GM23248 (cell line): ENCODE measurements around the gene PRF1. TPM values are rescaled to one million over a fixed set of nuclear protein-coding genes. Genes with fewer than 3 reads are reported as not detected.

Source experiments
- DNase-seq: peaks from one replicate; pipeline ENCODE4 v3.0.0-alpha.2; 2015
- H2AFZ ChIP-seq: fragments of 200-600 bp; sonication (generic); 2 replicates; pipeline ENCODE4 v1.6.1; 2016; ENCODE audit warnings: antibody characterized with exemption
- H3F3A ChIP-seq: fragments of 200-600 bp; sonication (generic); 2 replicates; pipeline ENCODE4 v1.6.1; 2016; ENCODE audit warnings: mild to moderate bottlenecking, antibody characterized with exemption, mixed run types; ENCODE audit not compliant: insufficient read depth
- H3K27ac ChIP-seq: fragments of 200-600 bp; sonication (generic); 2 replicates; pipeline ENCODE4 v1.5.1; 2016; ENCODE audit warnings: mild to moderate bottlenecking
- H3K27me3 ChIP-seq: fragments of 200-600 bp; sonication (generic); replicated peaks from 2 replicates; pipeline ENCODE4 v1.6.1; 2016; ENCODE audit warnings: mild to moderate bottlenecking; ENCODE audit not compliant: insufficient read depth
- H3K36me3 ChIP-seq: fragments of 200-600 bp; sonication (generic); 2 replicates; pipeline ENCODE4 v1.6.1; 2016; ENCODE audit warnings: low read depth, mild to moderate bottlenecking
- H3K4me1 ChIP-seq: fragments of 200-600 bp; sonication (generic); 2 replicates; pipeline ENCODE4 v1.6.1; 2016; ENCODE audit warnings: mild to moderate bottlenecking; ENCODE audit not compliant: insufficient read depth
- H3K4me2 ChIP-seq: fragments of 200-600 bp; sonication (generic); one replicate; pipeline ENCODE4 v1.6.1; 2016; ENCODE audit warnings: mild to moderate bottlenecking; ENCODE audit not compliant: unreplicated experiment
- H3K4me3 ChIP-seq: fragments of 200-600 bp; sonication (generic); 2 replicates; pipeline ENCODE4 v1.5.1; 2016; ENCODE audit warnings: mild to moderate bottlenecking
- H3K79me2 ChIP-seq: fragments of 200-600 bp; sonication (generic); 2 replicates; pipeline ENCODE4 v1.6.1; 2016; ENCODE audit warnings: mild to moderate bottlenecking; ENCODE audit not compliant: insufficient read depth
- H3K9ac ChIP-seq: fragments of 200-600 bp; sonication (generic); 2 replicates; pipeline ENCODE4 v1.6.1; 2016; ENCODE audit warnings: mild to moderate bottlenecking
- H3K9me2 ChIP-seq: fragments of 200-600 bp; sonication (generic); 2 replicates; pipeline ENCODE4 v1.6.1; 2016; ENCODE audit warnings: mixed run types, mild to moderate bottlenecking, moderate library complexity; ENCODE audit not compliant: insufficient read depth
- H3K9me3 ChIP-seq: fragments of 200-600 bp; sonication (generic); one replicate; pipeline ENCODE4 v1.6.1; 2017; ENCODE audit warnings: low read depth
- H4K20me1 ChIP-seq: fragments of 200-600 bp; sonication (generic); 2 replicates; pipeline ENCODE4 v1.6.0; 2016; ENCODE audit not compliant: insufficient read depth
- EZH2 ChIP-seq: fragments of 200-600 bp; sonication (generic); IDR thresholded peaks from 2 replicates; pipeline ENCODE4 v1.6.1; 2018; ENCODE audit warnings: antibody characterized with exemption, mild to moderate bottlenecking; ENCODE audit not compliant: insufficient read depth, poor library complexity, severe bottlenecking
- EZH2phosphoT487 ChIP-seq: fragments of 200-600 bp; sonication (generic); IDR thresholded peaks from 2 replicates; pipeline ENCODE4 v1.6.1; 2018; ENCODE audit warnings: antibody characterized with exemption, moderate library complexity, mild to moderate bottlenecking, low read depth; ENCODE audit not compliant: insufficient read depth
- WGBS, 2 experiments: methylation state at CpG; one replicate each; pipeline ENCODE4 v1.1.6; 2015 to 2017; ENCODE audit warnings: low lambda C conversion rate in 2 of 2, low coverage in 1 of 2; ENCODE audit errors: missing lambda C conversion rate in 2 of 2; 5-methylcytosine and 5-hydroxymethylcytosine counted together
- in situ Hi-C: fragments of 300-500 bp; cut with MboI; formaldehyde crosslinking; loops from 2 replicates; pipeline ENCODE4 v1.15.0; 2020
- polyA plus RNA-seq: library from polyadenylated mRNA; unstranded; fragments of >200 nt; fragmentation: Nextera tagmentation; extraction: Ambion mirVana; gene quantifications from 2 replicates; pipeline ENCODE4 v1.2.1, GENCODE V29; 2016
- total RNA-seq: library from RNA; depleted of rRNA; stranded (reverse); fragments of >200 nt; shearing (Covaris generic); gene quantifications from 2 replicates; pipeline ENCODE4 v1.2.3, GENCODE V29; 2014

The PRF1 gene
- total and polyA plus RNA-seq, 2 experiments from 2014 or later = not detected

DNA sequence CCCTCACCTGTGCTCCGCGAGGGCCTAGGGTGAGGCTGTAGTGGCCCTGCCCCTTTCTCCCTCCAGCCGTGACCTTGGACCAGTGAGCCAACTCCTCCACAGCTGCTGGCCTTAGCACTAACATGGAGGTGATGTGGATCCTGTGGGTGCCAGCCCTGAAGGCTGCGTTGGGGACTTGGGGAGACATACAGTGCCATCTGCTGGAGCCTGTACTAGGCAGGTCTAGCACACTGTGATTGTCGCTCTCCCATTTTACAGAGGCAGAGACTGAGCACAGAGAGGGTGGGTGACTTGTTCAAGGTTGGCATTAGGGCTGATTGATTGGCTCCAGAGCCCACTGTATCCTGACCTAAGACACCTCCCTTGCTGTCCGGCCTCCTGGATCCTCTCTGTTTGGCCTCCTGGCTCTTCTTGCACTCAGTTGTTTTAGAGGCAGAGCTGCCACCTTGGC, 37.6 kb downstream of the PRF1 start:
- Histone ChIP-seq H3K36me3 (no peaks in the 10 kb centered on the region), H3K4me3 (no peak overlapping the region), H3K4me1 (no peaks in the 10 kb centered on the region), H3K9ac (no peak overlapping the region), H3K9me3 (no peaks in the 10 kb centered on the region), H4K20me1 (no peaks in the 10 kb centered on the region), H2AFZ (no peak overlapping the region), H3K27me3 (no peaks in the 10 kb centered on the region), H3F3A (no peaks in the 10 kb centered on the region), H3K9me2 (no peaks in the 10 kb centered on the region), H3K79me2 (no peaks in the 10 kb centered on the region), H3K27ac (no peak overlapping the region), H3K4me2 (no peak overlapping the region)
- TF ChIP-seq EZH2phosphoT487 (no peak), EZH2 (no peak)
- DNase-seq = no peak
- in situ Hi-C loops = no loop called here
- 86 to 92% methylated on average over 6 of the region's 6 CpGs for WGBS, 2 experiments

DNA sequence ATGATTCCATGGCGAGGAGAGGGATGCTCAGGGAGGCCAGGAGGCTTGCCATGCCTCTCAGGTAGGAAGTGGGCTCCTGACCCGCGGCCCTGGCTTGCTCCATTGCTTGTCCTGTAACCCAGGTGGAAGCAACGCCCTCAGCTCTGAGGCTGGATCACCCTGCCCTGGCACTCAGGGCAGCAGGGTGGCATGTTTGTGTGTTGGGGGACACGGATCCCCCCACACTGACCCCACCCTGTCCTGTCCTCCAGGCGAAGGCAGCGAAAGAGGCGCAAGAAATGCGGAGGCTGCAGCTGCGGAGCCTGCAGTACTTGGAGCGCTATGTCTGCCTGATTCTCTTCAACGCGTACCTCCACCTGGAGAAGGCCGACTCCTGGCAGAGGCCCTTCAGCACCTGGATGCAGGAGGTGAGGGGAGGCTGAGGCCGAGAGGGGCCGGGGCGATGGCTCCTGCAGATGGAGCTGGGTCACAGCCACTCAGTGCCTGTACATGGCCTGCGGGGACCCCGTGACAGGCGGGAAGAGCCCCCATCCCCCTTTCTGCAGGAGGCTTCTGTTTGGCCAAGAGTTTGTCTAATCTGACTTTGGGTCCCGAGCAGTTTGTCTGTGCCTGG, 38.3 kb downstream of the PRF1 start:
- Histone ChIP-seq H3K9ac (no peak overlapping the region), H3K36me3 (no peaks in the 10 kb centered on the region), H3K9me3 (no peaks in the 10 kb centered on the region), H4K20me1 (no peaks in the 10 kb centered on the region), H3K4me1 (no peaks in the 10 kb centered on the region), H3K4me3 (no peak overlapping the region), H3K9me2 (no peaks in the 10 kb centered on the region), H3K27ac (no peak overlapping the region), H3F3A (no peaks in the 10 kb centered on the region), H3K27me3 (no peaks in the 10 kb centered on the region), H2AFZ (no peak overlapping the region), H3K79me2 (no peaks in the 10 kb centered on the region), H3K4me2 (no peak overlapping the region)
- in situ Hi-C loops = no loop called here
- WGBS, 2 experiments = 89 to 90% methylated on average over 21 of the region's 21 CpGs
- no peak for DNase-seq
- TF ChIP-seq EZH2phosphoT487 = no peak
- TF ChIP-seq EZH2 = no peak

DNA sequence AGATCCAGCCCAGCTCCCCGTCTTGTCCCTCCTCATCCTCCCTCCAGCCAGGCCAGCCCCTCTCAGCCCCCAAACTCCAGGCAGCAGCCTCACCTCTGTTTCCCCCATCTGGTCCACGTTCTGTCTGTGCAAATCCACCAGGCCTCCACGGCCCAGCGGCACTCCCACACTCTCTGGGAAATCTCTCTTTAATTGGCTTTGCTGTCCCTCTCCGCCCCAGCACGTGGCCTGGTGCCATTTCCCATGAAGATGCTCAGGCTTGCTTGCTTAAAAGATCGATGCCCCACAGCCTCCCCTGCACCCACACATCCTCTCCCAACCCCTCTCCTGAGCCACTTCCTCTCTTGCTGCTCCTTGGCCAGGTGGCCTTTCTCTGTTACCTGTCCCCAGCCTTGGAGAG, 39.3 kb downstream of the PRF1 start:
- WGBS, 2 experiments = 35 to 47% methylated on average over 7 of the region's 7 CpGs
- in situ Hi-C loops = no loop called here

DNA sequence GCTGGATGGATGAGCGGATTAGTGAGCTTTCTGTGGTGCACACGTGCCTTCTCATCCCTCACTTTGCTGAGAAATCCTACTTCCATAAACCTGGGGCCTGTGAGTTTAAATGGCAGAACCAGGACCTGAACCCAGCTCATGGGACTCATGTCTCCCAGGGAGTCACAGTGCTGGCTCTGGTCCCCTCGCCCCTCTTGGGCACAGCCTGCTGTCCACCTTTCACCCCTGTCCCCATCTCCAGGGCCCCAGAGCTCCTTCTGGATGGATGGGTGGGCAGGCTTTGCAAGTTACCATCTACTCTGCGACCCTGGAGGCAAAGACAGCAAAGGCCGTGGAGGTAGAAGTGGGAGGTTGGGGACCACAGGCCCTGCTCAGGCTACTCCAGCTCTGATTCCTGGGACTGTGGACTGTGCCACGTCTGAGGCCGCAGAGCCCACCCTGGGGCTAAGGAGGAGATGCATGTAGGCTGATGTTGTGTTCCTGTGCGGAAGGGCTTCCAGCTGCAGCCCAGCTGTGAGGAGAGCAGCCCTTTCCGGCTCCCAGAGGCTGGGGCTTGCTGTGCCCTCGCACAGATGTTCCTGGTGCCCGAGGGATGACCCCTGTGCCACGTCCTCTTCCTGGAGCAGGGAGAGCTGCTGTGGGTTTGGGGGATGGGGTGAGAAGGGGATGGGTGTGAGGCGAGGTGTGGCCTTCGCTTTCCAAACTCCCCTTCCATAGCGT, 40.3 kb downstream of the PRF1 start:
- in situ Hi-C loops = no loop called here
- Histone ChIP-seq H3K4me3 (no peak overlapping the region), H3K9ac (no peak overlapping the region), H3K27ac (no peak overlapping the region), H3K4me1 (no peaks in the 10 kb centered on the region), H3K9me2 (no peaks in the 10 kb centered on the region), H3K4me2 (no peak overlapping the region), H2AFZ (no peak overlapping the region), H3K79me2 (no peaks in the 10 kb centered on the region), H3F3A (no peaks in the 10 kb centered on the region), H3K27me3 (no peaks in the 10 kb centered on the region), H4K20me1 (no peaks in the 10 kb centered on the region), H3K9me3 (no peaks in the 10 kb centered on the region), H3K36me3 (no peaks in the 10 kb centered on the region)
- 87 to 90% methylated on average over 12 to 15 of the region's 15 CpGs for WGBS, 2 experiments
- no peak for DNase-seq
- TF ChIP-seq EZH2phosphoT487 (no peak), EZH2 (no peak)

More for the DNA sequence above, 39.3 kb downstream of the PRF1 start:
- Histone ChIP-seq H2AFZ (no peak overlapping the region), H3K9ac (no peak overlapping the region), H3F3A (no peaks in the 10 kb centered on the region), H3K36me3 (no peaks in the 10 kb centered on the region), H3K4me2 (no peak overlapping the region), H3K9me2 (no peaks in the 10 kb centered on the region), H4K20me1 (no peaks in the 10 kb centered on the region), H3K4me1 (no peaks in the 10 kb centered on the region), H3K4me3 (no peak overlapping the region), H3K27me3 (no peaks in the 10 kb centered on the region), H3K9me3 (no peaks in the 10 kb centered on the region), H3K79me2 (no peaks in the 10 kb centered on the region), H3K27ac (no peak overlapping the region)
- DNase-seq = no peak
- TF ChIP-seq EZH2phosphoT487 = no peak
- TF ChIP-seq EZH2 = no peak
